Caco-2 (cell line): ENCODE measurements around the gene MBD5. TPM values are rescaled to one million over a fixed set of nuclear protein-coding genes. Genes with fewer than 3 reads are reported as not detected.

Experiments used
- BruUV-seq: library from RNA; stranded (reverse); fragments of 400-500 nt; replicated peaks from 2 replicates; lab custom pipeline; 2021; lab: Mats Ljungman, UMichigan
- CTCF ChIA-PET: fragments of 300-600 bp; sonication (Branson Sonifier 250); formaldehyde crosslinking; loops from one replicate; lab custom pipeline; 2022; ENCODE audit warnings: antibody characterized with exemption; lab: Charles Lee
- POLR2A ChIA-PET: fragments of 300-600 bp; sonication (Branson Sonifier 250); formaldehyde crosslinking; loops from one replicate; lab custom pipeline; 2022; ENCODE audit warnings: antibody characterized with exemption; lab: Charles Lee
- DNase-seq, 2 experiments: peaks; one replicate each; pipeline versions ENCODE4 v3.0.0 to v3.0.0-alpha.2; 2020 to 2022
- H3K27me3 ChIP-seq: replicated peaks from 2 replicates; pipeline ENCODE4 v1.6.0; 2011; ENCODE audit warnings: low read length; ENCODE audit not compliant: control insufficient read depth, insufficient read depth
- H3K36me3 ChIP-seq: 2 replicates; pipeline ENCODE4 v1.5.1; 2011; ENCODE audit warnings: low read length; ENCODE audit not compliant: control insufficient read depth, insufficient read depth
- H3K4me1 ChIP-seq: fragments of 250-450 bp; sonication (Bioruptor Pico); 2 replicates; pipeline ENCODE4 v1.5.1; 2020; ENCODE audit warnings: mild to moderate bottlenecking
- H3K4me3 ChIP-seq: 2 replicates; pipeline ENCODE4 v1.5.1; 2011; ENCODE audit warnings: low read depth, mild to moderate bottlenecking, control low read depth, low read length
- H3K9me3 ChIP-seq: fragments of 250-450 bp; sonication (Bioruptor Pico); 2 replicates; pipeline ENCODE4 v1.5.1; 2020; ENCODE audit warnings: mild to moderate bottlenecking, moderate library complexity
- H3K27ac Mint-ChIP-seq: one replicate; pipeline ENCODE4 v1.8.0; 2022; ENCODE audit warnings: mixed read lengths; ENCODE audit not compliant: unreplicated experiment
- H3K27me3 Mint-ChIP-seq: one replicate; pipeline ENCODE4 v1.8.0; 2022; ENCODE audit warnings: mixed read lengths; ENCODE audit not compliant: insufficient read depth, unreplicated experiment
- H3K36me3 Mint-ChIP-seq: one replicate; pipeline ENCODE4 v1.8.0; 2022; ENCODE audit warnings: mild to moderate bottlenecking, mixed read lengths; ENCODE audit not compliant: insufficient read depth, unreplicated experiment
- H3K4me1 Mint-ChIP-seq: one replicate; pipeline ENCODE4 v1.8.0; 2022; ENCODE audit warnings: low read depth, mixed read lengths; ENCODE audit not compliant: unreplicated experiment
- H3K4me3 Mint-ChIP-seq: one replicate; pipeline ENCODE4 v1.8.0; 2022; ENCODE audit warnings: mild to moderate bottlenecking, moderate library complexity, mixed read lengths; ENCODE audit not compliant: unreplicated experiment
- H3K9me3 Mint-ChIP-seq: one replicate; pipeline ENCODE4 v1.8.0; 2022; ENCODE audit warnings: mixed read lengths; ENCODE audit not compliant: unreplicated experiment
- CTCF ChIP-seq, 2 experiments: fragments of 200-600 bp in 1 of 2; IDR thresholded peaks; 1 replicate in 1 of 2; 2 replicates in 1 of 2; pipeline versions ENCODE4 v1.5.1 to v1.8.0; 2011 to 2022; ENCODE audit warnings: antibody characterized with exemption in 1 of 2, control low read depth in 1 of 2, inconsistent platforms in 1 of 2, low read depth in 1 of 2, low read length in 1 of 2, mild to moderate bottlenecking in 1 of 2, moderate library complexity in 1 of 2; ENCODE audit not compliant: insufficient read depth in 1 of 2, severe bottlenecking in 1 of 2, unreplicated experiment in 1 of 2
- intact Hi-C: fragments of 100-400 bp; cut with micrococcal nuclease; formaldehyde crosslinking; loops from one replicate; pipeline ENCODE4 v1.10.0; 2022; ENCODE audit not compliant: unreplicated experiment
- total RNA-seq: library from RNA; stranded (reverse); gene quantifications from 2 replicates; pipeline ENCODE4 v1.2.3, GENCODE V29; 2022

MBD5 gene
- total RNA-seq, 1 experiment from 2014 or later: 23.7 TPM

- H3K27me3 Mint-ChIP-seq: no peaks in the 10 kb centered on the region
- no peak for TF ChIP-seq CTCF (IDR thresholded peaks at IDR 0.05; ENCODE audit: insufficient read depth in 1 of 2, low read depth in 1 of 2, low read length in 1 of 2, severe bottlenecking in 1 of 2, unreplicated experiment in 1 of 2)
- Histone ChIP-seq H3K4me1 (peaks cover 9% of the 10 kb centered on the region; the same call in 1 of the 2 replicates), H3K4me3 (no peak overlapping the region), H3K9me3 (no peaks in the 10 kb centered on the region), H3K36me3 (no peaks in the 10 kb centered on the region), H3K27me3 (no peaks in the 10 kb centered on the region)
- H3K9me3 Mint-ChIP-seq: no peaks in the 10 kb centered on the region
- no peak overlapping the region for H3K27ac Mint-ChIP-seq
- no peaks in the 10 kb centered on the region for H3K4me1 Mint-ChIP-seq
- intact Hi-C loops: no loop called here
- BruUV-seq: no TSS peak
- ChIA-PET CTCF (no interaction called here), POLR2A (no interaction called here)
- DNase-seq: no peak
- H3K36me3 Mint-ChIP-seq: no peaks in the 10 kb centered on the region
- H3K4me3 Mint-ChIP-seq: no peak overlapping the region
Observed at GRCh38 chr2:148495586-148495985, 474.7 kb downstream of the MBD5 start.

GRCh38 chr2:148501545-148501944 is 480.7 kb downstream of the MBD5 start:
- no peak overlapping the region for H3K27ac Mint-ChIP-seq
- Histone ChIP-seq H3K36me3 (no peaks in the 10 kb centered on the region), H3K9me3 (no peaks in the 10 kb centered on the region), H3K4me1 (peaks cover 7% of the 10 kb centered on the region; the same call in 1 of the 2 replicates), H3K27me3 (no peaks in the 10 kb centered on the region), H3K4me3 (no peak overlapping the region)
- intact Hi-C loops: loop anchor here (10.0 kb wide), 1 partner anchor 297 kb away; no protein-coding TSS in a partner anchor
- peaks cover 6% of the 10 kb centered on the region for H3K27me3 Mint-ChIP-seq
- no TSS peak for BruUV-seq
- no peak overlapping the region for H3K4me3 Mint-ChIP-seq
- H3K36me3 Mint-ChIP-seq: no peaks in the 10 kb centered on the region
- no peak for DNase-seq
- peaks cover 8% of the 10 kb centered on the region for H3K4me1 Mint-ChIP-seq
- TF ChIP-seq CTCF (IDR thresholded peaks at IDR 0.05; ENCODE audit: insufficient read depth in 1 of 2, low read depth in 1 of 2, low read length in 1 of 2, severe bottlenecking in 1 of 2, unreplicated experiment in 1 of 2): no peak
- no peaks in the 10 kb centered on the region for H3K9me3 Mint-ChIP-seq
- POLR2A ChIA-PET: no interaction called here
- CTCF ChIA-PET: no interaction called here

GRCh38 chr2:148503516-148503915 is 482.6 kb downstream of the MBD5 start:
- Histone ChIP-seq H3K27me3 (no peaks in the 10 kb centered on the region), H3K4me1 (peaks cover 7% of the 10 kb centered on the region; the same call in 1 of the 2 replicates), H3K9me3 (no peaks in the 10 kb centered on the region), H3K4me3 (no peak overlapping the region), H3K36me3 (no peaks in the 10 kb centered on the region)
- DNase-seq: no peak
- TF ChIP-seq CTCF (IDR thresholded peaks at IDR 0.05; ENCODE audit: insufficient read depth in 1 of 2, low read depth in 1 of 2, low read length in 1 of 2, severe bottlenecking in 1 of 2, unreplicated experiment in 1 of 2): no peak
- H3K9me3 Mint-ChIP-seq: no peaks in the 10 kb centered on the region
- intact Hi-C loops: loop anchor here (10.0 kb wide), 1 partner anchor 299 kb away; no protein-coding TSS in a partner anchor
- peaks cover 8% of the 10 kb centered on the region for H3K4me1 Mint-ChIP-seq
- no TSS peak for BruUV-seq
- POLR2A ChIA-PET: no interaction called here
- CTCF ChIA-PET: no interaction called here
- no peak overlapping the region for H3K27ac Mint-ChIP-seq
- H3K36me3 Mint-ChIP-seq: no peaks in the 10 kb centered on the region
- peaks cover 6% of the 10 kb centered on the region for H3K27me3 Mint-ChIP-seq
- no peak overlapping the region for H3K4me3 Mint-ChIP-seq
